H1 (cell line): Measurements from ENCODE around the gene MYCBPAP. TPM values are rescaled to one million over a fixed set of nuclear protein-coding genes. Genes with fewer than 3 reads are reported as not detected.

Experiments
- CTCF ChIA-PET: fragments of 300-600 bp; sonication (Branson Sonifier 250); formaldehyde crosslinking; loops from one replicate; lab custom pipeline; 2021; ENCODE audit not compliant: partially characterized antibody; lab: Charles Lee
- POLR2A ChIA-PET: fragments of 300-600 bp; sonication (Branson Sonifier 250); formaldehyde crosslinking; loops from one replicate; lab custom pipeline; 2021; ENCODE audit warnings: inconsistent platforms; ENCODE audit not compliant: partially characterized antibody; lab: Charles Lee
- DNase-seq, 2 experiments: peaks; one replicate each; pipeline versions ENCODE4 v3.0.0 to v3.0.0-alpha.2; 2010 to 2022; ENCODE audit warnings: low spot score in 2 of 2, low read depth in 1 of 2, mixed read lengths in 1 of 2
- FAIRE-seq: peaks from 2 replicates; lab custom pipeline; 2011; peaks lifted over from hg19 to GRCh38; lab: Jason Lieb, UNC
- H2AFZ ChIP-seq: 2 replicates; pipeline ENCODE4 v1.8.1; 2012; ENCODE audit warnings: low read length, inconsistent platforms
- H2AK5ac ChIP-seq: 2 replicates; pipeline ENCODE4 v1.6.1; 2013; ENCODE audit warnings: low read depth, low read length
- H2BK120ac ChIP-seq: replicated peaks from 2 replicates; pipeline ENCODE3; 2013; ENCODE audit warnings: low read depth, low read length, inconsistent platforms
- H2BK12ac ChIP-seq: 2 replicates; pipeline ENCODE4 v1.6.1; 2013; ENCODE audit warnings: low read depth, low read length
- H2BK15ac ChIP-seq: 2 replicates; pipeline ENCODE4 v1.6.1; 2013; ENCODE audit warnings: low read length
- H2BK20ac ChIP-seq: 2 replicates; pipeline ENCODE4 v1.6.1; 2013; ENCODE audit warnings: low read length
- H2BK5ac ChIP-seq: 2 replicates; pipeline ENCODE4 v1.6.1; 2013; ENCODE audit warnings: low read depth, low read length
- H3K14ac ChIP-seq: 2 replicates; pipeline ENCODE4 v1.6.1; 2013; ENCODE audit warnings: inconsistent platforms; ENCODE audit not compliant: insufficient read length
- H3K18ac ChIP-seq: 2 replicates; pipeline ENCODE4 v1.6.1; 2013; ENCODE audit warnings: low read length; ENCODE audit errors: extremely low read depth
- H3K23ac ChIP-seq: 2 replicates; pipeline ENCODE4 v1.6.1; 2013; ENCODE audit warnings: inconsistent platforms; ENCODE audit not compliant: insufficient read length
- H3K23me2 ChIP-seq: 2 replicates; pipeline ENCODE4 v1.6.1; 2013; ENCODE audit warnings: low read depth, low read length
- H3K27ac ChIP-seq: 2 replicates; pipeline ENCODE4 v1.6.1; 2011; ENCODE audit warnings: low read depth, low read length, inconsistent platforms
- H3K27me3 ChIP-seq, 4 experiments: replicated peaks in 1 of 4; 1 replicate in 1 of 4; 2 replicates in 3 of 4; pipeline versions ENCODE4 v1.6.1 to v1.8.1; 2011 to 2013; ENCODE audit warnings: low read length in 3 of 4, mild to moderate bottlenecking in 3 of 4, inconsistent platforms in 2 of 4, mixed read lengths in 2 of 4, moderate library complexity in 1 of 4; ENCODE audit not compliant: control insufficient read depth in 3 of 4, insufficient read depth in 3 of 4; ENCODE audit errors: extremely low read depth in 1 of 4
- H3K36me3 ChIP-seq, 4 experiments: 2 replicates each; pipeline versions ENCODE4 v1.6.1 to v1.8.1; 2011 to 2013; ENCODE audit warnings: mild to moderate bottlenecking in 4 of 4, low read length in 3 of 4, moderate library complexity in 2 of 4, control low read depth in 1 of 4, inconsistent platforms in 1 of 4; ENCODE audit not compliant: insufficient read depth in 4 of 4, control insufficient read depth in 2 of 4
- H3K4ac ChIP-seq: replicated peaks from 2 replicates; pipeline ENCODE3; 2013; ENCODE audit warnings: low read length, low read depth, mixed read lengths, inconsistent platforms; ENCODE audit not compliant: insufficient read length
- H3K4me1 ChIP-seq, 4 experiments: replicated peaks in 1 of 4; 1 replicate in 1 of 4; 2 replicates in 3 of 4; pipeline versions ENCODE4 v1.6.1 to v1.8.1; 2011 to 2013; ENCODE audit warnings: low read length in 3 of 4, inconsistent platforms in 2 of 4, mixed read lengths in 1 of 4; ENCODE audit not compliant: insufficient read depth in 4 of 4, control insufficient read depth in 3 of 4
- H3K4me2 ChIP-seq, 2 experiments: 2 replicates each; pipeline versions ENCODE4 v1.6.1 to v1.8.1; 2011 to 2013; ENCODE audit warnings: low read depth in 2 of 2, low read length in 2 of 2, control low read depth in 1 of 2, inconsistent platforms in 1 of 2, mild to moderate bottlenecking in 1 of 2; ENCODE audit not compliant: insufficient read depth in 1 of 2
- H3K4me3 ChIP-seq, 4 experiments: fragments of 200-600, 300-600 bp in 1 of 4; sonication (generic), shearing (Covaris generic), sonication (Bioruptor Twin) in 1 of 4; 2 replicates each; pipeline versions ENCODE4 v1.5.1 to v1.8.1; 2011 to 2016; ENCODE audit warnings: low read length in 4 of 4, low read depth in 3 of 4, control low read depth in 2 of 4, inconsistent platforms in 2 of 4, mild to moderate bottlenecking in 2 of 4, mixed read lengths in 1 of 4, moderate library complexity in 1 of 4; ENCODE audit not compliant: insufficient read depth in 2 of 4; ENCODE audit errors: extremely low read depth in 1 of 4
- H3K56ac ChIP-seq: replicated peaks from 2 replicates; pipeline ENCODE3; 2013; ENCODE audit warnings: low read depth, mild to moderate bottlenecking, mixed read lengths, low read length, inconsistent platforms; ENCODE audit not compliant: insufficient read length
- H3K79me1 ChIP-seq: 2 replicates; pipeline ENCODE4 v1.6.1; 2013; ENCODE audit warnings: low read depth, low read length, control low read depth
- H3K79me2 ChIP-seq, 2 experiments: 2 replicates each; pipeline versions ENCODE4 v1.6.1 to v1.8.1; 2012 to 2013; ENCODE audit warnings: low read length in 2 of 2, mild to moderate bottlenecking in 2 of 2, inconsistent platforms in 1 of 2; ENCODE audit not compliant: insufficient read depth in 2 of 2, control insufficient read depth in 1 of 2
- H3K9ac ChIP-seq, 4 experiments: replicated peaks in 1 of 4; 1 replicate in 1 of 4; 2 replicates in 3 of 4; pipeline versions ENCODE4 v1.6.1 to v1.8.1; 2011 to 2013; ENCODE audit warnings: low read depth in 3 of 4, low read length in 3 of 4, control low read depth in 2 of 4, mild to moderate bottlenecking in 2 of 4, moderate library complexity in 2 of 4, inconsistent platforms in 1 of 4; ENCODE audit errors: extremely low read depth in 1 of 4
- H3K9me3 ChIP-seq, 2 experiments: 2 replicates each; pipeline versions ENCODE4 v1.6.1 to v1.8.1; 2012 to 2013; ENCODE audit warnings: mild to moderate bottlenecking in 2 of 2, moderate library complexity in 2 of 2, control low read depth in 1 of 2, inconsistent platforms in 1 of 2, low read depth in 1 of 2, low read length in 1 of 2, mixed read lengths in 1 of 2; ENCODE audit not compliant: insufficient read depth in 2 of 2
- H4K20me1 ChIP-seq, 2 experiments: replicated peaks in 1 of 2; 2 replicates each; pipeline versions ENCODE3 to v1.8.1; 2011 to 2013; ENCODE audit warnings: inconsistent platforms in 2 of 2, low read length in 2 of 2, mild to moderate bottlenecking in 1 of 2; ENCODE audit not compliant: insufficient read depth in 2 of 2, control insufficient read depth in 1 of 2
- H4K5ac ChIP-seq: 2 replicates; pipeline ENCODE4 v1.6.1; 2013; ENCODE audit warnings: low read length, low read depth, mixed read lengths, inconsistent platforms; ENCODE audit not compliant: insufficient read length
- H4K8ac ChIP-seq: 2 replicates; pipeline ENCODE4 v1.8.0; 2013; ENCODE audit warnings: mild to moderate bottlenecking, moderate library complexity, low read length, inconsistent platforms; ENCODE audit not compliant: insufficient read depth; ENCODE audit errors: extremely low read depth
- H4K91ac ChIP-seq: replicated peaks from 2 replicates; pipeline ENCODE3; 2013; ENCODE audit warnings: low read length, mixed read lengths, inconsistent platforms; ENCODE audit not compliant: insufficient read length
- CBX5 ChIP-seq: fragments of 300-800, 300-1000 bp; sonication (generic); IDR thresholded peaks from 2 replicates; pipeline ENCODE4 v1.7.1; 2016; ENCODE audit warnings: antibody characterized with exemption, low read length, low read depth
- CHD2 ChIP-seq: IDR thresholded peaks from 2 replicates; pipeline ENCODE4 v1.6.1; 2012; ENCODE audit warnings: low read length, improper control_type of control experiment
- JUN ChIP-seq: IDR thresholded peaks from 2 replicates; pipeline ENCODE4 v1.6.1; 2011; ENCODE audit warnings: low read depth, mild to moderate bottlenecking, improper control_type of control experiment, low read length
- MAFK ChIP-seq: IDR thresholded peaks from 2 replicates; pipeline ENCODE4 v1.6.1; 2012; ENCODE audit warnings: low read depth, mild to moderate bottlenecking, improper control_type of control experiment, low read length
- NANOG ChIP-seq: IDR thresholded peaks from 2 replicates; pipeline ENCODE4 v1.6.1; 2011; ENCODE audit warnings: low read length, low read depth, mild to moderate bottlenecking, inconsistent platforms; ENCODE audit not compliant: insufficient read depth, poor library complexity, severe bottlenecking
- NRF1 ChIP-seq: IDR thresholded peaks from 2 replicates; pipeline ENCODE4 v1.6.1; 2011; ENCODE audit warnings: mild to moderate bottlenecking, low read depth, low read length, improper control_type of control experiment
- RAD21 ChIP-seq, 2 experiments: IDR thresholded peaks in 1 of 2; conservative IDR thresholded peaks in 1 of 2; 2 replicates each; pipeline ENCODE4 v1.6.1; 2011; ENCODE audit warnings: low read depth in 2 of 2, low read length in 2 of 2, improper control_type of control experiment in 1 of 2, inconsistent platforms in 1 of 2, mild to moderate bottlenecking in 1 of 2, moderate library complexity in 1 of 2
- SAP30 ChIP-seq: fragments of 300-600 bp; sonication (generic); IDR thresholded peaks from 2 replicates; pipeline ENCODE4 v1.7.1; 2012; ENCODE audit warnings: low read length, moderate library complexity, mild to moderate bottlenecking, inconsistent platforms; ENCODE audit not compliant: insufficient read depth, insufficient replicate concordance
- SP4 ChIP-seq: IDR thresholded peaks from 2 replicates; pipeline ENCODE4 v1.6.1; 2012; ENCODE audit warnings: low read length, inconsistent platforms
- TAF7 ChIP-seq: optimal IDR thresholded peaks from 2 replicates; pipeline ENCODE3; 2011; ENCODE audit warnings: low read depth, mild to moderate bottlenecking, inconsistent platforms, low read length, moderate library complexity, borderline replicate concordance
- USF2 ChIP-seq: IDR thresholded peaks from 2 replicates; pipeline ENCODE4 v1.6.1; 2011; ENCODE audit warnings: low read length, improper control_type of control experiment
- WGBS, 2 experiments: shearing (Covaris generic) in 1 of 2; methylation state at CpG; one replicate each; pipeline versions ENCODE4 v1.1.6 to v1.1.7; 2013 to 2015; ENCODE audit warnings: low lambda C conversion rate in 2 of 2, mixed read lengths in 2 of 2, inconsistent platforms in 1 of 2, low coverage in 1 of 2, missing lambda C conversion rate in 1 of 2; ENCODE audit not compliant: insufficient replicate concordance in 2 of 2, insufficient coverage in 1 of 2, insufficient read length in 1 of 2; ENCODE audit errors: extremely low coverage in 1 of 2, missing lambda C conversion rate in 1 of 2; 5-methylcytosine and 5-hydroxymethylcytosine counted together
- polyA plus RNA-seq, 7 experiments: library from polyadenylated mRNA; depleted of rRNA in 3 of 7; stranded (reverse) in 5 of 7; unstranded in 2 of 7; fragments of >200 nt in 5 of 7; fragments of 200-250 nt in 2 of 7; gene quantifications; 1 replicate in 5 of 7; 2 replicates in 1 of 7; 4 replicates in 1 of 7; pipeline versions ENCODE4 v1.2.1 to v1.2.3, GENCODE V29; 2011 to 2013; ENCODE audit warnings: missing spikeins in 2 of 7, mixed read lengths in 2 of 7
- total RNA-seq: library from RNA; stranded (reverse); fragmentation: NEBNext Ultra II Directional; extraction: Animal tissue kit (Norgen Biotek cat#: 25700); gene quantifications from 2 replicates; pipeline ENCODE4 v1.2.1, GENCODE V29; 2021

MYCBPAP gene
- total and polyA plus RNA-seq, 2 of the 8 experiments (the other 6 are each of a cell fraction or from before 2014, with no cell fraction given) = 0.89 to 3.3 TPM

- 0 out of 2 replicates have a peak overlapping the region, but pooled peaks have one; percentile 95 for H3K18ac ChIP-seq
- ChIA-PET POLR2A (interaction anchor here (1.0 to 2.1 kb wide), 5 partner anchors 10 to 78 kb away, joined by 3 to 10 read pairs (median 5); partner anchors contain the start of genes CACNA1G and EPN3), CTCF (interaction anchor here (0.6 to 12.4 kb wide), 11 partner anchors 9 to 957 kb away, joined by 3 to 404 read pairs (median 4); no protein-coding TSS in a partner anchor)
- H2BK20ac ChIP-seq = no peak overlapping the region
- H3K9me3 ChIP-seq = no peaks in the 10 kb centered on the region
- 0 out of 2 replicates have a peak overlapping the region, but pooled peaks have one; percentile 47 for H2BK5ac ChIP-seq
- no peak overlapping the region for H3K4ac ChIP-seq
- no peak overlapping the region for H2BK120ac ChIP-seq
- H3K23ac ChIP-seq = no peak overlapping the region
- peak overlapping the region in 1 of 4 experiments; percentile 36; a peak in 2 of 7 replicates for H3K9ac ChIP-seq
- no peak overlapping the region for H2AFZ ChIP-seq
- no peak overlapping the region; the same call in 1 of the 2 replicates for H4K8ac ChIP-seq
- no peaks in the 10 kb centered on the region for H3K27me3 ChIP-seq
- peak overlapping the region in 3 of 4 experiments; percentile 53 to 67 (median 61); a peak in 6 of 8 replicates for H3K4me3 ChIP-seq
- no peaks in the 10 kb centered on the region for H3K79me2 ChIP-seq
- H3K79me1 ChIP-seq = no peaks in the 10 kb centered on the region
- no peak overlapping the region for H4K5ac ChIP-seq
- H3K23me2 ChIP-seq = no peaks in the 10 kb centered on the region
- H3K4me1 ChIP-seq = peaks cover 6 to 15% (median 9%) of the 10 kb centered on the region in 4 experiments
- DNase-seq (no peak), FAIRE-seq (no peak)
- H3K14ac ChIP-seq = no peak overlapping the region
- no peaks in the 10 kb centered on the region for H3K36me3 ChIP-seq
- WGBS, 2 experiments = 77% methylated on average over 5 of the region's 5 CpGs; no CpG with 5 or more reads in 1 of the 2 experiments
- H3K27ac ChIP-seq = no peak overlapping the region
- no peak overlapping the region for H2BK15ac ChIP-seq
- no peaks in the 10 kb centered on the region for H4K20me1 ChIP-seq
- H2BK12ac ChIP-seq = peak overlapping the region; percentile 50; the same call in 1 of the 2 replicates
- H2AK5ac ChIP-seq = no peak overlapping the region
- peak overlapping the region; percentile 46 to 75 for H3K4me2 ChIP-seq
- no peak overlapping the region for H3K56ac ChIP-seq
- H4K91ac ChIP-seq = no peak overlapping the region
- no peak for TF ChIP-seq NRF1
- no peak for TF ChIP-seq SP4
- TF ChIP-seq MAFK = no peak
- TF ChIP-seq RAD21 (IDR thresholded peaks at IDR 0.05 in 1 of 2, conservative IDR thresholded peaks at IDR 0.05 in 1 of 2; ENCODE audit: low read depth in 2 of 2, low read length in 2 of 2) = no peak
- TF ChIP-seq NANOG = no peak
- no peak for TF ChIP-seq CHD2
- no peak for TF ChIP-seq TAF7
- no peak for TF ChIP-seq JUN
- TF ChIP-seq USF2 = no peak
- no peak for TF ChIP-seq SAP30
- no peak for TF ChIP-seq CBX5
Observed at GRCh38 chr17:50547736-50548083, 39.5 kb downstream of the MYCBPAP start.
